ENCODE measurements around the gene VCAM1. TPM values are rescaled to one million over a fixed set of nuclear protein-coding genes. Genes with fewer than 3 reads are reported as not detected.

Gene VCAM1
- total and polyA plus RNA-seq, 2 donors (not counting 3 experiments of a cell fraction or from before 2014, with no cell fraction given): 1.8 to 2.3 TPM

DNA sequence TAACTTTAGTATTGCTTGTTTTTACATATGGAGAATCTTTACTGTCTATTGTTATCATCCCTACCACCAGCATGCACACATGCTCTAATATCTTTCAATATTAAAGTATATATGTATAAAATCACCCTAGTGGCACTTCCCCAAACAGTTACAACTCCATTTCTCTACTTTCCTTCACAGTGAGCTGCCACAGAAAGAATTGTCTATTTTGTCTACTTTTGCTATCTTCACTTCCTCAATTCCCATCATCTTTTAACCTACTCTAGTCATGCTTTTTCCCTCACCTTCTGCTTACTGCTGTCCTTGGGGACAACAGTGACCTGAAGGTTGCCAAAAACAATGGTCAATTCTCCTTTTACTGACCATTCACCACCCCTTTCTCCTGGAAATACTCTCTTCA, 59.2 kb downstream of the VCAM1 start:
- CTCF ChIA-PET: no interaction called here
- no peak overlapping the region for H3K9ac ChIP-seq (replicated peaks; ENCODE audit: extremely low read depth, insufficient read depth, low read length)
- no peak overlapping the region for H3K4me2 ChIP-seq (ENCODE audit: insufficient read depth, low read length)
- H3K9me3 ChIP-seq (replicated peaks; ENCODE audit: control insufficient read depth, insufficient read depth, low read length): no peaks in the 10 kb centered on the region
- no peak overlapping the region for H3K4me3 ChIP-seq (replicated peaks in 1 of 3; ENCODE audit: insufficient read depth in 1 of 3, low read depth in 1 of 3, low read length in 3 of 3)
- BruUV-seq (replicated peaks): no TSS peak
- FAIRE-seq (no peak), DNase-seq (ENCODE audit: low read depth, low spot score) (no peak)
- POLR2A ChIA-PET: no interaction called here
- H2AFZ ChIP-seq (ENCODE audit: low read depth, low read length): no peak overlapping the region
- H3K27ac ChIP-seq (ENCODE audit: insufficient read depth, low read depth, low read length): no peak overlapping the region
- H4K20me1 ChIP-seq (replicated peaks; ENCODE audit: control insufficient read depth, extremely low read depth, insufficient read depth, low read length): no peaks in the 10 kb centered on the region
- dilution Hi-C loops (cut with MboI; ENCODE audit: extremely low pct_ligation_motif_present, low sequenced_read_pairs): no loop called here
- intact Hi-C loops (cut with micrococcal nuclease): no loop called here
- H3K27me3 ChIP-seq (ENCODE audit: control insufficient read depth in 2 of 2, insufficient read depth in 2 of 2, low read length in 2 of 2): no peaks in the 10 kb centered on the region
- no peaks in the 10 kb centered on the region for H3K9me1 ChIP-seq (replicated peaks; ENCODE audit: control insufficient read depth, extremely low read depth, insufficient read depth, low read length)
- no peaks in the 10 kb centered on the region for H3K36me3 ChIP-seq (ENCODE audit: control insufficient read depth in 2 of 2, extremely low read depth in 1 of 2, insufficient read depth in 2 of 2, low read length in 2 of 2)
- H3K79me2 ChIP-seq (ENCODE audit: control insufficient read depth, insufficient read depth, low read length): no peaks in the 10 kb centered on the region
- TF ChIP-seq MYC (IDR thresholded peaks at IDR 0.05; ENCODE audit: low read depth, low read length) (no peak), JUN (IDR thresholded peaks at IDR 0.05; ENCODE audit: borderline replicate concordance, insufficient read depth, insufficient read length, low read depth) (no peak), EZH2 (IDR thresholded peaks at IDR 0.05; ENCODE audit: borderline replicate concordance, low read depth, low read length, severe bottlenecking) (no peak), GATA2 (IDR thresholded peaks at IDR 0.05; ENCODE audit: insufficient read depth, insufficient read length, low read depth, low read length) (no peak), FOS (IDR thresholded peaks at IDR 0.05; ENCODE audit: borderline replicate concordance, insufficient read depth, low read length) (no peak), MAX (IDR thresholded peaks at IDR 0.05; ENCODE audit: insufficient read depth, insufficient read length) (no peak)
- TF ChIP-seq, protein P1, sequence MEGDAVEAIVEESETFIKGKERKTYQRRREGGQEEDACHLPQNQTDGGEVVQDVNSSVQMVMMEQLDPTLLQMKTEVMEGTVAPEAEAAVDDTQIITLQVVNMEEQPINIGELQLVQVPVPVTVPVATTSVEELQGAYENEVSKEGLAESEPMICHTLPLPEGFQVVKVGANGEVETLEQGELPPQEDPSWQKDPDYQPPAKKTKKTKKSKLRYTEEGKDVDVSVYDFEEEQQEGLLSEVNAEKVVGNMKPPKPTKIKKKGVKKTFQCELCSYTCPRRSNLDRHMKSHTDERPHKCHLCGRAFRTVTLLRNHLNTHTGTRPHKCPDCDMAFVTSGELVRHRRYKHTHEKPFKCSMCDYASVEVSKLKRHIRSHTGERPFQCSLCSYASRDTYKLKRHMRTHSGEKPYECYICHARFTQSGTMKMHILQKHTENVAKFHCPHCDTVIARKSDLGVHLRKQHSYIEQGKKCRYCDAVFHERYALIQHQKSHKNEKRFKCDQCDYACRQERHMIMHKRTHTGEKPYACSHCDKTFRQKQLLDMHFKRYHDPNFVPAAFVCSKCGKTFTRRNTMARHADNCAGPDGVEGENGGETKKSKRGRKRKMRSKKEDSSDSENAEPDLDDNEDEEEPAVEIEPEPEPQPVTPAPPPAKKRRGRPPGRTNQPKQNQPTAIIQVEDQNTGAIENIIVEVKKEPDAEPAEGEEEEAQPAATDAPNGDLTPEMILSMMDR (IDR thresholded peaks at IDR 0.05; ENCODE audit: extremely low read depth in 1 of 2, insufficient read depth in 1 of 2, low read depth in 1 of 2, low read length in 2 of 2): no peak
- H3K4me1 ChIP-seq (ENCODE audit: control insufficient read depth, extremely low read depth, insufficient read depth, low read length): no peaks in the 10 kb centered on the region
